HepG2 (cell line): ENCODE measurements around the gene ATAD3C. TPM values are rescaled to one million over a fixed set of nuclear protein-coding genes. Genes with fewer than 3 reads are reported as not detected.

Experiments used
- ASH2L ChIP-seq: fragments of 300-600, 200-600 bp; sonication (generic); IDR thresholded peaks from 2 replicates; pipeline ENCODE4 v1.7.0; 2017; ENCODE audit warnings: low read depth, mild to moderate bottlenecking, moderate library complexity, mixed read lengths, low read length; ENCODE audit not compliant: insufficient read length
- EED ChIP-seq: sonication (generic); formaldehyde crosslinking; IDR thresholded peaks from 2 replicates; pipeline ENCODE4 v1.5.0; 2020; ENCODE audit warnings: mild to moderate bottlenecking, missing genetic modification reagents
- HES4 ChIP-seq: sonication (generic); formaldehyde crosslinking; IDR thresholded peaks from 2 replicates; pipeline ENCODE4 v1.9.0; 2021; ENCODE audit warnings: mild to moderate bottlenecking, missing genetic modification reagents, borderline replicate concordance
- KAT7 ChIP-seq: IDR thresholded peaks from 2 replicates; pipeline ENCODE4 v1.6.1; 2018; ENCODE audit warnings: borderline replicate concordance, missing compliant biosample characterization
- KLF15 ChIP-seq: sonication (generic); formaldehyde crosslinking; IDR thresholded peaks from 2 replicates; pipeline ENCODE4 v1.8.1; 2023; ENCODE audit warnings: borderline replicate concordance, mild to moderate bottlenecking, inconsistent platforms, missing genetic modification reagents, mixed read lengths
- MBD4 ChIP-seq: IDR thresholded peaks from 2 replicates; pipeline ENCODE4 v1.6.1; 2012; ENCODE audit warnings: low read length, inconsistent platforms, borderline replicate concordance
- PBX3 ChIP-seq: sonication (generic); formaldehyde crosslinking; IDR thresholded peaks from 2 replicates; pipeline ENCODE4 v1.8.1; 2023; ENCODE audit warnings: missing genetic modification reagents, inconsistent platforms, borderline replicate concordance
- PHB2 ChIP-seq: fragments of 450-650 bp; IDR thresholded peaks from 2 replicates; pipeline ENCODE4 v1.6.1; 2018; ENCODE audit not compliant: partially characterized antibody
- RBM39 ChIP-seq: fragments of 200-400 bp; formaldehyde crosslinking; IDR thresholded peaks from one replicate; pipeline ENCODE4 v1.6.1; 2018; ENCODE audit warnings: antibody characterized with exemption, mild to moderate bottlenecking, low read depth, low read length; ENCODE audit not compliant: poor library complexity, severe bottlenecking
- SMARCC2 ChIP-seq: fragments of 450-650 bp; IDR thresholded peaks from 2 replicates; pipeline ENCODE4 v1.6.1; 2017; ENCODE audit warnings: antibody characterized with exemption, mild to moderate bottlenecking
- SP4 ChIP-seq: sonication (generic); formaldehyde crosslinking; IDR thresholded peaks from 2 replicates; pipeline ENCODE4 v1.8.1; 2023; ENCODE audit warnings: mild to moderate bottlenecking, missing genetic modification reagents
- SSRP1 ChIP-seq: IDR thresholded peaks from 2 replicates; pipeline ENCODE4 v1.6.1; 2016; ENCODE audit warnings: control low read depth
- ZFX ChIP-seq: sonication (generic); formaldehyde crosslinking; IDR thresholded peaks from 2 replicates; pipeline ENCODE4 v1.4.0; 2020; ENCODE audit warnings: mild to moderate bottlenecking, low read depth, missing genetic modification reagents, moderate library complexity
- ZMYM3 ChIP-seq: sonication (generic); formaldehyde crosslinking; IDR thresholded peaks from 2 replicates; pipeline ENCODE4 v1.5.1; 2020; ENCODE audit warnings: mild to moderate bottlenecking, missing genetic modification reagents
- ZMYM4 ChIP-seq: sonication (generic); formaldehyde crosslinking; IDR thresholded peaks from 2 replicates; pipeline ENCODE4 v1.8.1; 2023; ENCODE audit warnings: mild to moderate bottlenecking, missing genetic modification reagents
- ZNF234 ChIP-seq: sonication (generic); formaldehyde crosslinking; conservative IDR thresholded peaks from 2 replicates; pipeline ENCODE4 v1.5.1; 2020; ENCODE audit warnings: mild to moderate bottlenecking, missing genetic modification reagents
- ZNF33A ChIP-seq: sonication (generic); formaldehyde crosslinking; IDR thresholded peaks from 2 replicates; pipeline ENCODE4 v1.5.1; 2020; ENCODE audit warnings: missing genetic modification reagents, mild to moderate bottlenecking, moderate library complexity, borderline replicate concordance
- ZNF33B ChIP-seq: sonication (generic); formaldehyde crosslinking; IDR thresholded peaks from 2 replicates; pipeline ENCODE4 v1.5.1; 2020; ENCODE audit warnings: mild to moderate bottlenecking, missing genetic modification reagents
- ZNF543 ChIP-seq: sonication (generic); formaldehyde crosslinking; IDR thresholded peaks from 2 replicates; pipeline ENCODE4 v1.4.0; 2020; ENCODE audit warnings: mild to moderate bottlenecking, missing genetic modification reagents
- ZNF790 ChIP-seq: sonication (generic); formaldehyde crosslinking; IDR thresholded peaks from 2 replicates; pipeline ENCODE4 v1.8.0; 2022; ENCODE audit warnings: missing genetic modification reagents, mild to moderate bottlenecking, borderline replicate concordance
- ZNF878 ChIP-seq: sonication (generic); formaldehyde crosslinking; IDR thresholded peaks from 2 replicates; pipeline ENCODE4 v1.8.1; 2023; ENCODE audit warnings: mild to moderate bottlenecking, missing genetic modification reagents, moderate library complexity
- polyA plus RNA-seq, 8 experiments: library from polyadenylated mRNA; depleted of rRNA in 3 of 8; stranded (reverse) in 7 of 8; unstranded in 1 of 8; fragments of >200 nt; fragmentation: Illumina TruSeq in 4 of 8; extraction: Trizol in 4 of 8; gene quantifications; 2 replicates each; pipeline versions ENCODE4 v1.2.1 to v1.2.3, GENCODE V29; 2011 to 2016; ENCODE audit warnings: low read depth in 4 of 8, missing spikeins in 1 of 8, mixed read lengths in 1 of 8; ENCODE audit not compliant: insufficient read depth in 1 of 8
- total RNA-seq, 5 experiments: library from RNA; depleted of rRNA; stranded (reverse); fragments of >200 nt; fragmentation: Illumina TruSeq; extraction: Trizol; gene quantifications; 2 replicates each; pipeline ENCODE4 v1.2.3, GENCODE V29; 2016; ENCODE audit warnings: low read depth in 1 of 5
- TF ChIP-seq, protein P1 (sequence below): sonication (generic); formaldehyde crosslinking; IDR thresholded peaks from 2 replicates; pipeline ENCODE4 v1.4.0; 2020; ENCODE audit warnings: missing genetic modification reagents

Gene ATAD3C
- total and polyA plus RNA-seq, 2 of the 13 experiments (the other 11 are each of a cell fraction or from before 2014, with no cell fraction given), result 2.4 to 3.2 TPM

DNA sequence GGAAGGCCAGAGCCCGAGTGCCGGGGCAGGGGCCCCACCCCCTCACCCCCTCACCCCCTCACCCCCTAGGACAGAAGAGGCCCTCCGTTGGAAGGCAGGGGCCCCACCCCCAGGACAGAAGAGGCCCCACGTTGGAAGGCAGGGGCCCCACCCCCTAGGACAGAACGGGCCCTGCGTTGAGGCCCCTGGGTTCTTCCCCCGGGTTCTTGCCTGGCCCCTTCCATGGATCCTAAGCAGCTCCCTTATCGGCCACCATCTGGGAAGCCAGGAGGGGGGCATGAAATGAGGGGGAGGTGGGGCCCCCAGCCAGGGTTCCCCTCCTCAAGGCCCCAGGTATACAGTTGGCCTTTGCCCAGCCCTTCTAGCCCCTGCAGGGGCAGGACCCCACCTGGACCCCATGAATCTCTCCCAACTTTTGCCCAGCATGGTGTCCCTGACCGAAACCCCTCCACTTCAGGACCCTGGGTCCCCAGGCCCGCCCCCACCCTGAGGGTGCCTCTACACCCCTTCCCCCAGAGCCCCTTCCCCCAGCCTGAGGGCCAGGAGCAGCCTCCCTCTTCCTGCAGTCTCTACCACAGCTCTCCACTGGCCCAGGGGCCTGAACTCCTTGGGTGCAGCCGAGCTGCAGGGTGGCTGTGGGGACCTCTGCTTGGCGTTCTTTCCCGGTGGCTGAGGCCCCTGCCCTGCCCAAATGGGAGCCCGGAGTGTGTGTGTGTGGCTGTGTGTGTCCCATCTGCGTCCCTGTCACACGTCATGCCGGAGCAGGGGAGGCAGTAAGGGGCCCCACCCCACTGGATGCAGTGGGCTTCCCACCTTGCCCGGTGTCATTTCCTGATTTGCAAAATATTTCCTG lies 18.3 kb upstream of the ATAD3C start (continued):
- no peak for TF ChIP-seq ZMYM3
- TF ChIP-seq EED, result 0 out of 2 replicates have a peak, but pooled peaks have one; percentile 64
- peak; percentile 95 for TF ChIP-seq RBM39
- no peak for TF ChIP-seq HES4 (CRISPR knock-in tag)
- 0 out of 2 replicates have a peak, but pooled peaks have one; percentile 14 for TF ChIP-seq ZNF878 (CRISPR knock-in tag)
- TF ChIP-seq ZMYM4, result no peak
- TF ChIP-seq ASH2L, result peak; percentile 20
- TF ChIP-seq KLF15 (CRISPR knock-in tag), result no peak
- TF ChIP-seq SMARCC2, result no peak
- TF ChIP-seq SP4 (CRISPR knock-in tag), result no peak
- no peak for TF ChIP-seq MBD4
- no peak for TF ChIP-seq ZNF543 (CRISPR knock-in tag)
- TF ChIP-seq ZNF790 (CRISPR knock-in tag), result 0 out of 2 replicates have a peak, but pooled peaks have one; percentile 64
- TF ChIP-seq PBX3 (CRISPR knock-in tag), result no peak
- peak; percentile 0; the same call in 1 of the 2 replicates for TF ChIP-seq KAT7 (CRISPR knock-in tag)
- no peak for TF ChIP-seq ZNF33A (CRISPR knock-in tag)
- no peak for TF ChIP-seq ZFX (CRISPR knock-in tag)
- no peak for TF ChIP-seq SSRP1
- no peak for TF ChIP-seq ZNF234 (CRISPR knock-in tag)
- no peak for TF ChIP-seq ZNF33B
- no peak for TF ChIP-seq PHB2
- TF ChIP-seq, protein P1, sequence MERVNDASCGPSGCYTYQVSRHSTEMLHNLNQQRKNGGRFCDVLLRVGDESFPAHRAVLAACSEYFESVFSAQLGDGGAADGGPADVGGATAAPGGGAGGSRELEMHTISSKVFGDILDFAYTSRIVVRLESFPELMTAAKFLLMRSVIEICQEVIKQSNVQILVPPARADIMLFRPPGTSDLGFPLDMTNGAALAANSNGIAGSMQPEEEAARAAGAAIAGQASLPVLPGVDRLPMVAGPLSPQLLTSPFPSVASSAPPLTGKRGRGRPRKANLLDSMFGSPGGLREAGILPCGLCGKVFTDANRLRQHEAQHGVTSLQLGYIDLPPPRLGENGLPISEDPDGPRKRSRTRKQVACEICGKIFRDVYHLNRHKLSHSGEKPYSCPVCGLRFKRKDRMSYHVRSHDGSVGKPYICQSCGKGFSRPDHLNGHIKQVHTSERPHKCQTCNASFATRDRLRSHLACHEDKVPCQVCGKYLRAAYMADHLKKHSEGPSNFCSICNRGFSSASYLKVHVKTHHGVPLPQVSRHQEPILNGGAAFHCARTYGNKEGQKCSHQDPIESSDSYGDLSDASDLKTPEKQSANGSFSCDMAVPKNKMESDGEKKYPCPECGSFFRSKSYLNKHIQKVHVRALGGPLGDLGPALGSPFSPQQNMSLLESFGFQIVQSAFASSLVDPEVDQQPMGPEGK (CRISPR knock-in tag), result peak; percentile 90
